Loucy (cell line): ENCODE data around the gene BRIP1.

Experiments
- H2AFZ ChIP-seq: fragments of 200-600 bp; sonication (generic); 2 replicates; pipeline ENCODE4 v1.6.0; 2016; ENCODE audit warnings: antibody characterized with exemption, mild to moderate bottlenecking, low read length, moderate library complexity
- H3F3A ChIP-seq: fragments of 200-600 bp; 2 replicates; pipeline ENCODE4 v1.6.0; 2016; ENCODE audit warnings: antibody characterized with exemption, low read depth, mild to moderate bottlenecking
- H3K27me3 ChIP-seq: fragments of 200-600 bp; sonication (generic); 2 replicates; pipeline ENCODE4 v1.6.1; 2014; ENCODE audit warnings: low read length, mild to moderate bottlenecking; ENCODE audit not compliant: insufficient read depth, poor library complexity, severe bottlenecking
- H3K36me3 ChIP-seq: fragments of 200-600 bp; sonication (generic); 2 replicates; pipeline ENCODE4 v1.6.1; 2016; ENCODE audit warnings: low read length; ENCODE audit not compliant: insufficient read depth
- H3K4me1 ChIP-seq: fragments of 200-600 bp; sonication (generic); 2 replicates; pipeline ENCODE4 v1.5.1; 2014; ENCODE audit warnings: low read length, mild to moderate bottlenecking; ENCODE audit not compliant: insufficient read depth, poor library complexity, severe bottlenecking
- H3K4me2 ChIP-seq: fragments of 200-600 bp; sonication (generic); 2 replicates; pipeline ENCODE4 v1.6.0; 2014; ENCODE audit warnings: antibody characterized with exemption, low read length, low read depth, mild to moderate bottlenecking; ENCODE audit not compliant: poor library complexity, severe bottlenecking
- H3K4me3 ChIP-seq: fragments of 200-600 bp; sonication (generic); 2 replicates; pipeline ENCODE4 v1.5.1; 2014; ENCODE audit warnings: low read length, mild to moderate bottlenecking, mixed read lengths; ENCODE audit not compliant: poor library complexity, severe bottlenecking
- H3K79me2 ChIP-seq: fragments of 200-600 bp; sonication (generic); 2 replicates; pipeline ENCODE4 v1.6.1; 2014; ENCODE audit warnings: low read length; ENCODE audit not compliant: insufficient read depth
- H3K9ac ChIP-seq: fragments of 200-600 bp; sonication (generic); 2 replicates; pipeline ENCODE4 v1.6.0; 2014; ENCODE audit warnings: mild to moderate bottlenecking, low read depth, low read length, moderate library complexity; ENCODE audit not compliant: poor library complexity, severe bottlenecking
- H3K9me2 ChIP-seq: fragments of 200-600 bp; sonication (generic); replicated peaks from 2 replicates; pipeline ENCODE4 v1.6.1; 2016; ENCODE audit warnings: low read depth, low read length, mixed read lengths
- H3K9me3 ChIP-seq: fragments of 200-600 bp; sonication (generic); 2 replicates; pipeline ENCODE4 v1.6.1; 2014; ENCODE audit warnings: mild to moderate bottlenecking, antibody characterized with exemption, low read length, low read depth; ENCODE audit not compliant: insufficient read depth
- H4K20me1 ChIP-seq: fragments of 200-600 bp; sonication (generic); 2 replicates; pipeline ENCODE4 v1.6.0; 2014; ENCODE audit warnings: antibody characterized with exemption, low read length, mild to moderate bottlenecking; ENCODE audit not compliant: insufficient read depth, poor library complexity, severe bottlenecking
- EZH2phosphoT487 ChIP-seq: fragments of 200-600 bp; IDR thresholded peaks from 2 replicates; pipeline ENCODE4 v1.6.1; 2018; ENCODE audit warnings: antibody characterized with exemption, mild to moderate bottlenecking, moderate library complexity, borderline replicate concordance
- TF ChIP-seq, protein P1 (sequence below): fragments of 200-600 bp; sonication (generic); conservative IDR thresholded peaks from 2 replicates; pipeline ENCODE4 v1.5.1; 2014; ENCODE audit warnings: mild to moderate bottlenecking, antibody characterized with exemption, low read length

BRIP1 gene

GRCh38 chr17:61736438-61736837 lies 126.9 kb downstream of the BRIP1 start:
- no peak overlapping the region for H3K4me2 ChIP-seq
- TF ChIP-seq, protein P1, sequence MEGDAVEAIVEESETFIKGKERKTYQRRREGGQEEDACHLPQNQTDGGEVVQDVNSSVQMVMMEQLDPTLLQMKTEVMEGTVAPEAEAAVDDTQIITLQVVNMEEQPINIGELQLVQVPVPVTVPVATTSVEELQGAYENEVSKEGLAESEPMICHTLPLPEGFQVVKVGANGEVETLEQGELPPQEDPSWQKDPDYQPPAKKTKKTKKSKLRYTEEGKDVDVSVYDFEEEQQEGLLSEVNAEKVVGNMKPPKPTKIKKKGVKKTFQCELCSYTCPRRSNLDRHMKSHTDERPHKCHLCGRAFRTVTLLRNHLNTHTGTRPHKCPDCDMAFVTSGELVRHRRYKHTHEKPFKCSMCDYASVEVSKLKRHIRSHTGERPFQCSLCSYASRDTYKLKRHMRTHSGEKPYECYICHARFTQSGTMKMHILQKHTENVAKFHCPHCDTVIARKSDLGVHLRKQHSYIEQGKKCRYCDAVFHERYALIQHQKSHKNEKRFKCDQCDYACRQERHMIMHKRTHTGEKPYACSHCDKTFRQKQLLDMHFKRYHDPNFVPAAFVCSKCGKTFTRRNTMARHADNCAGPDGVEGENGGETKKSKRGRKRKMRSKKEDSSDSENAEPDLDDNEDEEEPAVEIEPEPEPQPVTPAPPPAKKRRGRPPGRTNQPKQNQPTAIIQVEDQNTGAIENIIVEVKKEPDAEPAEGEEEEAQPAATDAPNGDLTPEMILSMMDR = no peak
- no peak for TF ChIP-seq EZH2phosphoT487
- no peaks in the 10 kb centered on the region for H3K4me1 ChIP-seq
- H3K36me3 ChIP-seq = peaks cover 50% of the 10 kb centered on the region
- no peaks in the 10 kb centered on the region for H3F3A ChIP-seq
- no peak overlapping the region for H3K9ac ChIP-seq
- H3K9me3 ChIP-seq = peaks cover 13% of the 10 kb centered on the region
- no peak overlapping the region for H2AFZ ChIP-seq
- H3K4me3 ChIP-seq = no peak overlapping the region
- no peaks in the 10 kb centered on the region for H3K27me3 ChIP-seq
- no peaks in the 10 kb centered on the region for H3K9me2 ChIP-seq
- H4K20me1 ChIP-seq = no peaks in the 10 kb centered on the region
- no peaks in the 10 kb centered on the region for H3K79me2 ChIP-seq

DNA sequence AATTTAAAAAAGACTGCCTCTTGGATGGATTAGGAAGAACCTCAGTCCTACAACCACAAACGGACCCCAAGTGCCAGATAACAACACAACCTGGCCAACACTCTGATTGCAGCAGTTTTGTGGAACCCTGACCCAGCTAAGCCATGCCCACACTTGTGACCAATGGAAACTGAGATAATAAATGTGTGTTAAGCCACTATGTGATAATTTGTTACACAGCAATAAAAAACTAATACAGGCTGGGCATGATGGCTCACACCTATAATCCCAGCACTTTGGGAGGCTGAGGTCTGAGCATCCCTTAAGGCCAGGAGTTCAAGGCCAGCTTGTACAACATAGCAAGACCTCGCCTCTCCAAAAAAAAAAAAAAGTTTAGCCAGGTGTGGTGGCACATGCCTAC lies 127.5 kb downstream of the BRIP1 start:
- TF ChIP-seq, protein P1 = no peak
- TF ChIP-seq EZH2phosphoT487 = no peak
- Histone ChIP-seq H3K4me2 (no peak overlapping the region), H3K4me3 (no peak overlapping the region), H4K20me1 (no peaks in the 10 kb centered on the region), H3K9me3 (peaks cover 10% of the 10 kb centered on the region), H3K9ac (no peak overlapping the region), H3K4me1 (no peaks in the 10 kb centered on the region), H2AFZ (no peak overlapping the region), H3K36me3 (peaks cover 44% of the 10 kb centered on the region), H3F3A (no peaks in the 10 kb centered on the region), H3K9me2 (no peaks in the 10 kb centered on the region), H3K79me2 (no peaks in the 10 kb centered on the region), H3K27me3 (no peaks in the 10 kb centered on the region)

DNA sequence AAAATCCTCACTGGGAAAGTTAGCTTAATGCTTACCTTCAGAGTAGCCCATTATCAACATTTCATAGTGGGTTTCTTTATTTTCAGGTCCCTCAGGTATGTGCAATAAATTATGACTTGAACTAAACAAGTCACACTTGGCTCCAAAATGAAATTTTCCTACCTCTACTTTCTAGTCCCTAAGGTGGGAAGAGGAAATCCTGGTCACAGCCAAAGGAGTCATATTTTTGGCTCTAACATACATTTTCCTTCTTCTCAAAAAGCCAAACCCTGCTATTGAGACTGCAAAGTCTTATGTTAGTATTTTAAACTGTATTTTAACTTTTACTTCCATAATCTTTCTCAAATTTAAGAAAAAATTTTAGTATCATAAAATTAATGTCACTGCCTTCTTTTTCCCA lies 128.9 kb downstream of the BRIP1 start:
- no peak for TF ChIP-seq EZH2phosphoT487
- TF ChIP-seq, protein P1 = no peak
- no peaks in the 10 kb centered on the region for H3K9me2 ChIP-seq
- no peaks in the 10 kb centered on the region for H3K4me1 ChIP-seq
- H3K4me2 ChIP-seq = no peak overlapping the region
- no peak overlapping the region for H3K9ac ChIP-seq
- H3K27me3 ChIP-seq = no peaks in the 10 kb centered on the region
- H3K9me3 ChIP-seq = peaks cover 10% of the 10 kb centered on the region
- H3K36me3 ChIP-seq = peaks cover 30% of the 10 kb centered on the region; the same call in 1 of the 2 replicates
- no peak overlapping the region for H3K4me3 ChIP-seq
- H3K79me2 ChIP-seq = no peaks in the 10 kb centered on the region
- H3F3A ChIP-seq = no peaks in the 10 kb centered on the region
- no peaks in the 10 kb centered on the region for H4K20me1 ChIP-seq
- H2AFZ ChIP-seq = no peak overlapping the region
